ENCODE results near the gene FAM227B.
"Not testable (repeated sequence)": the region's sequence is repeated elsewhere in the genome, so short reads cannot be mapped to it uniquely, and the experiment has no call there.

The FAM227B gene

DNA sequence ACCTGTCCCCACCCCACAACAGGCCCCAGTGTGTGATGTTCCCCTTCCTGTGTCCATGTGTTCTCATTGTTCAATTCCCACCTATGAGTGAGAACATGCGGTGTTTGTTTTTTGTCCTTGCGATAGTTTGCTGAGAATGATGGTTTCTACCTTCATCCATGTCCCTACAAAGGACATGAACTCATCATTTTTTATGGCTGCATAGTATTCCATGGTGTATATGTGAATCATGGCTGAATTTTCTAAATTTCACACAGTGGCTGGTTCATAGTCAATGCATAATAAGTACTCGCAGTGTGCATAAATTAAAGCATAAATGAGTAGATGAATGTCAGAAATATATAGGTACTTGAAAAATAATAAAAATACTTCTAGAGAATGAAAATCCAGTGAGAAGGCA is 8.4 kb downstream of the FAM227B start:
- not testable (repeated sequence) for DNase-seq (ENCODE audit: extremely low read depth in 1 of 2, low read depth in 1 of 2)

DNA sequence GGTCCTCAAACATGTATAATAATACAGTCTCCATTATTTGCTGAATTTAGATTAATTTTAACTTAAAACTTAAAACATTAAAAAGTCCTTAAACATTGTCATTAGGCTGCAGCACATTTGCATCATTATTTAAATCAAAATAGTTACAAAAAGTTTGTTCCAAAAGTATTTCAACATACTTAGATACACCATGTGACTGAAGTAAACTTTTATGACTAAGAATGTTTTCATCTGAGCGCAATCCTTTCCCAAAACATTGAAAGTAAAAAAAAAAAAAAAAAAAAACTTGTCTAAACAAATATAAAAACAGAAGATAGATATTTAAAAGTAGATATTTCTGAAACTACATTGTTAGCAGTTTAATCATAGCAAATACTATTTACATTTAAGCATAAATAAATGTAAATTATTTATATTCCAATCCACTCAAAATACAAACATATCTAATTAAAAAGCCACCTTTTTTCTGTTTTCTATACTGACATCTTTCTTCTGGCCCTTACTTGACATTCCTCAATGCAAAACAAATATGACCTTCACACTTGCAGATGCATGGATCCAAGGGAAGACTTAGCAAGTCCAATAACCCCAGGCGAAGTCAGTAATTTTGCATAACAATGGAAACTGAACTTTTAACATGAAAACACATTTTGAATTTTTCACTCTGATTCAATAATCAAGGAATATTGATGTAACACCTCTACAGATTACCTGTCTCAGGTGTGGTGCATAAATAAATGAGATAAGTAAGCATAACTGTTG is 10.3 kb downstream of the FAM227B start:
- no peak for DNase-seq (ENCODE audit: extremely low read depth in 1 of 2, low read depth in 1 of 2)

DNA sequence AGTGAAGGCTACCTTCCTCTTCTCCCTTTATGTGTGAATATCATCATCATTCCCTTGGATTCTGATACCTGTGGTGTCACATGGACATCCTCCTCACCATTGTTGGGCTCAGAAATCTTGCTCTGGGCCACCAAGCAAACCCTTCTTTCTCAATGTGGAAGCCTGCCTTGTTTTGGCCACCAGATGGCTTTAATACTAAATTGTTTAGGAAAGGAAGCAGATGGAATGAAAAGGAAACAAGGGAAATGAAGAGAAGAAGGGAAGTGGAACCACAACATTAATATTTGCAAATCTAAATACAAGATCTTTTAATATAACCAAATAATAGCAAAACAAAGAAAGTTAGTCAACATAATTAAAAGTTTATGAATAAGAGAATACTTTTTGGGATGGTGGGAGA is 14.0 kb downstream of the FAM227B start:
- DNase-seq (ENCODE audit: extremely low read depth in 1 of 2, low read depth in 1 of 2): no peak

DNA sequence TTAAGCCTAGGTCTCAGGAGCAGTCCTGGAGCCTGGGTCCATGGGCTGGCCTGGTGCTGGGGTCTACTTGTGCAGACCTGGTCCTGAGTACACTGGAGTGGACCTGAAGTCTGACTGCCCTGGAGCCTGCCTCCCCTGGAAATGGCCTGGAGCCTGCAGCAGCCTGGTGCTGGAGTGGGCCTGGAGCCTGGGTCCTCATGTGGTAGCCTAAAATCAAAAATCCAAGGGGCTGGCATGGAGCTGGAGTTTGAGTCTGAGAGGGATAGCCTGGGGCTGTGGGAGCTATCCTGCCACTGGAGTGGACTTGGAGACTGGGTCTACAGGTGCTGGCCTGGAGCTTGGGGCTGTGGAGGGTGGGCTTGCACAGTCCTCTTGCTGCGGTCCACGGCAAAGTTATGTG is 15.0 kb downstream of the FAM227B start:
- no peak for DNase-seq (ENCODE audit: extremely low read depth in 1 of 2, low read depth in 1 of 2)

DNA sequence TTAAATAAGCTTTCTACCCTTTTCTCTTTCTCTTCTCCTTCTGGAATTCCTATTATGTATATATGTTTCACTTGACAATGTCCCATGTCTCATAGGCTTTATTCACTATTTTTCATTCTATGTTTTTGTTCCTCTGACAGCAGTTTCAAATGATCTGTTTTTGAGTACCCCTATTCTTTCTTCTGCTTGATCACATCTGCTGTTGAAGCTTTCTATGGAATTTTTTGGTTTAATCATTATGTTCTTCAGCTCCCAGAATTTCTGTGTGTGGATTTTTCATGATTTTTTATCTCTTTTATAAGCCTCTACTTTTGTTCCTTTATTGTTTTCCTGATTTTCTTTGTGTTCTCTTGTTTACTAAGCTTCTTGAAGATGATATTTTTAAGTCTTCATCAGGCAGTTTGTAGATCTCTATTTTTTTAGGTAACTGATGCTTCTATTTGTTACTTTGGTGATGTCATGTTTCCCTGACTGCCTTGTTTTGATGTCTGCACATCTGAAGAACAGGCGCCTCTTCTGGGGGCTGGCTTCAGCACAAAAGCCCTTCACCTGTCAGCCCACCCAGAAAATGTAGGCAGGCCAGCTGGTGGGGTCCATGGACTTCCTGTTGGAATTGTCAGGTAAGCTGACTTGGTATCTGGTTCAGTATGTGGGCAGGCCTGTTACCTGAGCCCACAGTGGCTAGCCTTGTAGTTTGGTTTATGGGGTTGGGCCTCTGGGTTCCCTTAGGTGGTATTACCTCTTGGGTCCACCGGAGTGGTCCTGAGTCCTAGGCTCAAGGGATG is 15.8 kb downstream of the FAM227B start:
- DNase-seq (ENCODE audit: extremely low read depth in 1 of 2, low read depth in 1 of 2): no peak

DNA sequence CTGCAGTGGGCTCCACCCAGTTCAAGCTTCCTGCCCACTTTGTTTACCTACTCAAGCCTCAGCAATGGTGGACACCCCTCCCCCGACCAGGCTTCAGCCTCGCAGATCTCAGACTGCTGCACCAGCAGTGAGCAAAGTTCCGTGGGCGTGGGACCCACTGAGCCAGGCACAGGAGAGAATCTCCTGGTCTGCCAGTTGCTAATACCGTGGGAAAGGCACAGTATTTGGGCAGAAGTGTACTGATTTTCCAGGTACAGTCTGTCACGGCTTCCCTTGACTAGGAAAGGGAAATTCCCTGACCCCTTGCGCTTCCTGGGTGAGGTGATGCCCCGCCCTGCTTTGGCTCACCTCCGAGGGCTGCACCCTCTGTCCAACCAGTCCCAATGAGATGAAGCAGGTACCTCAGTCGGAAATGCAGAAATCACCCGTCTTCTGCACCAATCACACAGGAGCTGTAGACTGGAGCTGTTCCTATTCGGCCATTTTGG is 27.7 kb downstream of the FAM227B start:
- not testable (repeated sequence) for DNase-seq (ENCODE audit: extremely low read depth in 1 of 2, low read depth in 1 of 2)

DNA sequence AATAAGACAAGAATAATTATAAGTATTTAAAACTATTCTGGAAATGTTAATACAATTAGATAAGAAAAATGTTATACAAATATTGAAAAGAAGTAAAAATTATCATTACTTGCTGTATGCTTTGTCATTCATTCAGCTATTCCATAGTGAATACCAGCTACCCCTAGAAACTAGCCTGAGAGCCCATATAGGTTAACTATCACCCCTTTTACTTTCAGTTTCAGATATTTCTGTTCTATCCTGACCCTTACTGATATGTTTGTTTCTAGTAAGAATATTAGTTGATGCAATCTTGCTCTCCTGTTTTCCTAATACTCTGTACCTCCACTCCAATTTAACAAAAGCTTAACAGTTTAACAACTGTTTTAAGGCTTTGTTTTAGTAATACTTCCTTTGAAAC is 31.6 kb downstream of the FAM227B start:
- DNase-seq (ENCODE audit: extremely low read depth in 1 of 2, low read depth in 1 of 2): no peak

DNA sequence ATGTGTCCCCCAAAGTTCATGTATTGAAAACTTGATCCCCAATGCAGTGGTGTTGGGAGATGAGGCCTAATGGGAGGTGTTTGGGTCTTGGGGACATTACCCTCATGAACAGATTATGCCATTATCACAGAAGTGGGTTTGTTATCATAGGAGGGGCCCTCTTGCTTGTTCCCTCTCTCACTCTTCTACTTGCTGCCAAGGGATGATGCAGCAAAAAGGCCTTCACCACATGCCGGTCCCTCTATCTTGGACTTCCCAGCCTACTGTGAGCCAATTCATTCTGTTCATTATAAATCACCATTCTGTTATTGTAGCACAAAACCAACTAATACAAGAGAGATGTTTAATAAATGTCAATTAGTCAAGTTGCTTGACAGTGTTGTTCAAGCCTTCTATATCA is 47.2 kb downstream of the FAM227B start:
- no peak for DNase-seq (ENCODE audit: extremely low read depth in 1 of 2, low read depth in 1 of 2)

DNA sequence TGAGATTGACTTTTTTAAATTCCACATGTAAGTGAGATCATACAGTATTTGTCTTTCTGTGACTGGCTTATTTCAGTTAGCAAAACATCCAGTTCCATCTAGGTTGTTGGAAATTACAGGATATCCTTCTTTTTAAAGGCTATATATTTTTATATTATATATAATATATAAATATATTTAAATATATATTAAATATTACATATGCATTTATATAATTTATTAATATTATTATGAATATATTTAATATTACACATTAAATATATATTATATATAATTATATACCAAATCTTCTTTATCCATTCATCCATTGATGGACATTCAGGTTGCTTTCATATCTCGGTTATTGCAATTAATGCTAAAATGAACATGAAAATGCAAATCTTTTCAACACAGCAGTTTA is 49.9 kb downstream of the FAM227B start:
- no peak for DNase-seq (ENCODE audit: extremely low read depth in 1 of 2, low read depth in 1 of 2)

DNA sequence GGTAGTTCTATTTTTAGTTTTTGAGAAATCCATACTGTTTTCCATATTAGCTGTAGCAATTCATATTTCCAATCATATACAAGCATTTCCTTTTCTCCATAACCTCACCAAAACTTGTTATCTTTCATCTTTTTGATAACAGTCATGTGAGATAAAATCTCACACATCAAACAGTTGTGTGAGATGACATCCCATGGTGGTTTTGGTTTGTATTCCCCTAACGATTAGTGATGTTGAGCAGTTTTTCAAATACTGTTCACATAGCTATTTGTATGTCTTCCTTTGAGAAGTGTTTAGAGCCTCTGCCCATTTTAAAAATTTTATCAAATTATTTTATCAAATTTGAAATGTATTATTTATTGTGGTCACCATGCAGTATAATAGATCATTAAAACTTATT is 50.4 kb downstream of the FAM227B start:
- DNase-seq (ENCODE audit: extremely low read depth in 1 of 2, low read depth in 1 of 2): no peak

DNA sequence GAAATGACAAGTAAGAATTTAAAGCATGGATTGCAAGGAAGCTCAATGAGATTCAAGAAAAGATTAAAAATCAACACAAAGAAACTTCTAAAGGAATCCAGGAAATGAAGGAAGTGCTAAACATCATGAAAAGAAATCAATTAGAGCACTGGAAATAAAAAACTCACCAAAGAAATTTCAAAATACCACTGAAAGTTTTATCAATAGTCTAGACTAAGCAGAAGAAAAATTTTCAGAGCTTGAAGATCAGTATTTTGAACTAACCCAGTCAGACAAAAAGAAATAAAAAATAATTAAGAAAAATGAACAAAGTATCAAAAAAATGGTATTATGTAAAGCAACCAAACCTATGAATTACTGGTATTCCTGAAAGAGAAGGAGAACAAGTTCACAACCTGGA is 60.6 kb downstream of the FAM227B start:
- DNase-seq (ENCODE audit: extremely low read depth in 1 of 2, low read depth in 1 of 2): no peak

DNA sequence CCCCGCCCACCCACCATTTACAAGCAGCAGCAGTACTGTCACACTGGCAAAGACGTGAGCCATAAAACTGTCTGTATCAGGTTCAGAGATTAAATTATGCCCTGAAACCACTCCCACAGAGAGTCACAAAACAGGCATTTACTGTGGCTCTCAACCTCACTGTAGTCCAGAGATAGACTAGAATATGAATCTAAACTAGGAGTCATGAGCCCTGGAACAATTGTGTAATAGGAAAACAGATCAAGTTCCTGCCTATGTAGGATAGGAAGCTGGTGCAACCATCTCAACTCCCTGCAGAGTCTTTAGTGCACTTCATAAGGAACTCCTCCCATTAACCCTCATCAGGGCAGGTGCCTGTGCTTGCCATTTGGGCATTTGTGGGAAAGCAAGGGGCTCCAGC is 61.7 kb downstream of the FAM227B start:
- no peak for DNase-seq (ENCODE audit: extremely low read depth in 1 of 2, low read depth in 1 of 2)

DNA sequence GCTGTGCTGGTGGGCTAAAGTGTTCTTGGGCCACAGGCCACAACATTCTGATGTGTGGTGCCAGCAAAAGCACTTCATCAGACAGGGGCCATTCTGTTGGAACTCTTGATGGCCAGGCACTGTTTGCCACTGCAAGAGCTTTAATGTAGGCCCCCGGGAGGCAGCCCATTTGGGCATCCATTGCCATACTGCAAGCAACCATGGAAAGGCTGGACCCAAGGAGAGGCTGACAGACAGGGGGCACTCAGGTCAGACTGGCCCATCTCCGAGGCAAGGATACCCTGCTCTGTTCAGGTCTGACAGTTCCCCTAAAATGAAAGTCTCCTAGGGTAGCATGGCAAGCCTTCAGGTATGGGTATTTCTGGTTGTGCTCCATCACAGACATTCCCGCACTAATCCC is 64.2 kb downstream of the FAM227B start:
- no peak for DNase-seq (ENCODE audit: extremely low read depth in 1 of 2, low read depth in 1 of 2)

DNA sequence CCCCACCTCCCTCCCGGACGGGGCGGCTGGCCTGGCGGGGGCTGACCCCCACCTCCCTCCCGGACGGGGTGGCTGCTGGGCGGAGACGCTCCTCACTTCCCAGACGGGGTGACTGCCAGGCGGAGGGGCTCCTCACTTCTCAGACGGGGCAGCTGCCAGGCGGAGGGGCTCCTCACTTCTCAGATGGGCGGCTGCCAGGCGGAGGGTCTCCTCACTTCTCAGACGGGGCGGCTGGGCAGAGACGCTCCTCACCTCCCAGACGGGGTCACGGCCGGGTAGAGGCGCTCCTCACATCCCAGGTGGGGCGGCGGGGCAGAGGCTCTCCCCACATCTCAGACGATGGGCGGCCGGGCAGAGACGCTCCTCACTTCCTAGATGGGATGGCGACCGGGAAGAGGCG is 70.3 kb downstream of the FAM227B start:
- DNase-seq (ENCODE audit: extremely low read depth in 1 of 2, low read depth in 1 of 2): not testable (repeated sequence)

DNA sequence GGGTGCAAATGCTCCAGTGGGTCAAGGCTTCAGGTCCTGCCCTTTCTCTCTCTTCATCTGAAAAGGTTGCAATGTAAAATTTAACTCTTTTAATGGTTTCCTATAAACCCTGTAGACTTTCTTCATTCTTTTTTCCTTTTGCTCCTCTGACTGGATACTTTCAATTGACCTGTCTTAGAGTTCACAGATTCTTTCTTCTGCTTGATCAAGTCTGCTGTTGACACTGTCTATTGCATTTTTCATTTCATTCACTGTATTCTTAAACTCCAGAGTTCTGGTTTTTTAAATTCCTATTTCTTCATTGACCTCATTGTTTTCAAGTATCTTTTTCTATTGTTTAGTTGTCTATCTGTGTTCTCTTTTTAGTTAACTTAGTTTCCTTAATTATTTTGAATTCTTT is 82.1 kb downstream of the FAM227B start:
- no peak for DNase-seq (ENCODE audit: extremely low read depth in 1 of 2, low read depth in 1 of 2)

DNA sequence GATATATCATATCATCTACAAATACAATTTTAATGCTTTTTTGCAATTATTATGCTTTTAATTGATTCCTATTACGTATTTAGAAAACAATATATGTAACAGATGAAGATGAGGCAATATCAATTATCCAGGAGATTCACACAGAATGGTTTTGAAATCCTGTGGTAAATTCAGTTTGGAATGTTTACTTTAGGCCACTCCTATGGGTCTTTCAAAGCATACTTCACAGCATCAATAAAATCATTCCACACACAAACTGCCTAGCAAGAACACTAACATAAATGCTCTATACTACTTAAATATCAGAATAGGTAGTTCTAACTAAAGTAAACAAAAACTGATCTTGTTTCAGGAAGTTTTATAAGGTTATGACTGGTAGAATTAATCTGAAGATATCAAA is 90.5 kb downstream of the FAM227B start:
- DNase-seq (ENCODE audit: extremely low read depth in 1 of 2, low read depth in 1 of 2): no peak

DNA sequence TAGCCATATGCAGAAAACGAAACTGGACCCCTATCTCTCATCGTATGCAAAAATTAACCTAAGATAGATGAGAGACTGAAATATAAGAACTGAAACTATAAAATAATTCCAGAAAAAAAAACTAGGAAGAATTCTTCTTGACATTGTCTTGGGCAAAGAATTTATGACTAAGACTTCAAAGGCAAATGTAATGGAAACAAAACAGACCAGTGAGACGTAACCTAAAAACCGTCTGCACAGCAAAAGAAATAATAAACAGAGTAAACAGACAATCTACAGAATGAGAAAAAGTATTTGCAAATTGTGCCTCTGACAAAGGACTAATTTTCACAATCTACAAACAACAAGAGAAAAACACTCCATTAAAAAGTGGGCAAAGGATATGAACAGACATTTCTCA is 92.3 kb downstream of the FAM227B start:
- no peak for DNase-seq (ENCODE audit: extremely low read depth in 1 of 2, low read depth in 1 of 2)

DNA sequence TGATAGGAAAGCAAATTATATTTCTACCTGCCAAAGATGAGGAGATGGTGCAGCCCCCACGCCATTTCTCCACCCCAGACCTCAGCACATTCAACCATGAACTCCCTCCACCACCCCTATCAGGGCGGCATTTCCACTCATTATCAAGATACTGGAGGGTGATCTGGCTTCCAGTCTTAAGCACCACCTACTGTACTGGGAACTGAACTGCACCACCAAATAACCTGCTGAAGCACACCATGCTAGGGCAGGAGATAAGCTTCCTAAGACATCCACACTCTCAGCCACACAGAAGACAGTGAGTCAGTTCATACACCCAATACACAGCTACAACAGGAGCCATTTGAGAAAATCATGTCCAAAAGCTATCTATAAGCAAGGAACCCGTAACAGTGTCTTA is 98.8 kb downstream of the FAM227B start:
- no peak for DNase-seq (ENCODE audit: extremely low read depth in 1 of 2, low read depth in 1 of 2)

DNA sequence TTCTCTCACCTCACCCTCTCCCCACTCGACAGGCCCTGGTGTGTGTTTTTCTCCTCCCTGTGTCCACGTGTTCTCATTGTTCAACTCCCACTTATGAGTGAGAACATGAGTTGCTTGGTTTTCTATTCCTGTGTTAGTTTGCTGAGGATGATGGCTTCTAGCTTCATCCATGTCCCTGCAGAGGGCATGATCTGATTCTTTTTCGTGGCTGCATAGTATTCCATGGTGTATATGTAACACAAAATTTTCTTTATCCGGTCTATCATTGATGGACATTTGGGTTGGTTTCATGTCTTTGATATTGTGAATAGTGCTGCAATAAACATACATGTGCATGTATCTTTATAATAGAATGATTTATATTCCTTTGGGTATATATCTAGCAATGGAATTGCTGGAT is 107.9 kb downstream of the FAM227B start:
- not testable (repeated sequence) for DNase-seq (ENCODE audit: extremely low read depth in 1 of 2, low read depth in 1 of 2)

DNA sequence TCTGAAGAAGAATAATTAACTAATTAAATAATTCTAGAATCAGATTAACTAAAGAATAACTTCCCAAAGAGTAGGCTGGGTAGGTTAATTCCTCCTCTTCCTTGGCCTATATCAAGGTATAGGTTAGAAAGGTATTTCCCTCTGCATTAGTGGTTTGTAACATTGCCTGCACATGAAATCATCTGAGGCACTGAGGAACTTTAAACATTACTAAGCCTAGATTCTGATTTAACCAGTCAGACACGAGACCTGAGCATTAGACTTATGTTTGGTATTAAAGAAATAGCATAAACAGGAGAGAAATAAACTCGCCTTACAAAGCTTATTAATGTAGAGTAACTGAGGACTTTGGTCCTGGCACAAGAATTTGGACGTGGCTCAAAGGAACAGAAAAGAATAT is 113.4 kb downstream of the FAM227B start:
- no peak for DNase-seq (ENCODE audit: extremely low read depth in 1 of 2, low read depth in 1 of 2)

DNA sequence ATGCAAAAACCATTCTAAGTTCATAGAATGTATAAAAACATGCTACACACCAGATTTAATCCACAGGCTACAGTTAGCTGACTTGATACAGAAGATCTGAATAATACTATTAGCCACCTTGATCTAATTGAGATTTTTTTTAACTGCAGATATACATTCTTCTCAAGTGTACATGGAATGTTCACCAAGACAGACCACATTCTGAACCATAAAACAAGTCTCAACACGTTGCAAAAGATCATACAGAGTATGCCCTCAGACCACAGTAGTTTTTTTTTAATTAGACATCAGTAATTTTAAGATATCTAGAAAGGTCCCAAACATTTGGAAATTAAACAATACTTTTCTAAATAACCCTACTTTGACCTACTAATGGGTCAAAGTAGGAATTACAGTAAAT is 114.3 kb downstream of the FAM227B start:
- DNase-seq (ENCODE audit: extremely low read depth in 1 of 2, low read depth in 1 of 2): no peak

DNA sequence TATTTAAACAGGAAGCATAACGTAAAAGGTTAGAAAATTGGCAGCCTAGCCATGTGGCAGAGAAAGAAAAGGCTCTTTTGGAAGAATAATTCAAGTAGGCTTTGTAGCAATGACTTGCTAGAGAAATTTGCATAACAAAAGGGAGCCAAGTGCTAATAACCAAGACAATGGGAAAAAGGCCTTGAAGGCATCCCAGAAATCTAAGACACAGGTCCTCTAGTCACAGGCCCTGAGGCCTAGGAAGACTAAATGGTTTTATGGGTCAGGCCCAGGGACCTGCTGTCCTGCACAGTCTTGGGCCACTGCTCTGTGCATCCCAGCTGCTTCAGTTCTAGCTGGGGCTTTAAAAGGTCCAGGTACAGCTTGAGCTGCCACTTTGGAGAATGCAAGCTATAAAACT is 119.0 kb downstream of the FAM227B start:
- no peak for DNase-seq (ENCODE audit: extremely low read depth in 1 of 2, low read depth in 1 of 2)

Measured in stimulated activated CD8-positive, alpha-beta memory T cell treated with anti-CD3 and anti-CD28 coated beads, Interleukin-7, amount 100 ng/mL, for 48 hours (primary cell).